Activated CD4-positive, alpha-beta T cell treated with anti-CD3 and anti-CD28 coated beads, Interleukin-2, amount 50 U/mL, for 16 hours (primary cell): ENCODE data around the gene GOLT1B.

Experiments
- DNase-seq: peaks from one replicate; pipeline ENCODE4 v3.0.0-alpha.2; 2020

Gene GOLT1B

DNA sequence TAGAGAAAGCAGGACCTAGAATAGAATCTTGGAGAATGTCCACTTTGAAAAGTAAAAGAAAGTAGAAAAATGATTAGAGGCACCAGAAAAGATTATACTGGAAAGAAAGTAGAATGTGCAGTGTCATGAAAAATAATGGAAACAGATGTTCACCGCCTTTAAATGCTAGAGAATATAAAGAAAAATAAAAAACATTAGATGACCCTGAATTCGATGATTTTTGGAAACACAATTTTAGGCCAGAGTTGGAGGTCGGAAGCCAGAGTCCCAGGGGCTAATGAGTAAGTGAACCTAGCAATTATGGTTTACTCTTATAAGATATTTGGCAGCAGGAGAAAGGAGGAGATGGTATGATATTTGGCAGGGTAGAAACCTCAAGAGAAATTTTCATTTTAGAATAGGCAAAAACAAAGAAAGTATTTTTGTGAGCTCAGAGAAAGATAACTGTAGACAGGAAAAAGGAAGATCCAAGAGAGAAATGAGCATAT lies 65.4 kb downstream of the GOLT1B start:
- DNase-seq, result no peak
